ENCODE data around the gene GPR18.

GPR18 gene, protein sequence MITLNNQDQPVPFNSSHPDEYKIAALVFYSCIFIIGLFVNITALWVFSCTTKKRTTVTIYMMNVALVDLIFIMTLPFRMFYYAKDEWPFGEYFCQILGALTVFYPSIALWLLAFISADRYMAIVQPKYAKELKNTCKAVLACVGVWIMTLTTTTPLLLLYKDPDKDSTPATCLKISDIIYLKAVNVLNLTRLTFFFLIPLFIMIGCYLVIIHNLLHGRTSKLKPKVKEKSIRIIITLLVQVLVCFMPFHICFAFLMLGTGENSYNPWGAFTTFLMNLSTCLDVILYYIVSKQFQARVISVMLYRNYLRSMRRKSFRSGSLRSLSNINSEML

GRCh38 chr13:99258210-99258860 lies at the start of gene GPR18:
Gene GPR18, minus strand, starts transcription at chr13:99258379. Its CDS starts 2,507 bp downstream, at chr13:99255872.
- in situ Hi-C loops (cut with HindIII; ENCODE audit: low sequenced_read_pairs) = no loop called here
- TF ChIP-seq, protein P1, sequence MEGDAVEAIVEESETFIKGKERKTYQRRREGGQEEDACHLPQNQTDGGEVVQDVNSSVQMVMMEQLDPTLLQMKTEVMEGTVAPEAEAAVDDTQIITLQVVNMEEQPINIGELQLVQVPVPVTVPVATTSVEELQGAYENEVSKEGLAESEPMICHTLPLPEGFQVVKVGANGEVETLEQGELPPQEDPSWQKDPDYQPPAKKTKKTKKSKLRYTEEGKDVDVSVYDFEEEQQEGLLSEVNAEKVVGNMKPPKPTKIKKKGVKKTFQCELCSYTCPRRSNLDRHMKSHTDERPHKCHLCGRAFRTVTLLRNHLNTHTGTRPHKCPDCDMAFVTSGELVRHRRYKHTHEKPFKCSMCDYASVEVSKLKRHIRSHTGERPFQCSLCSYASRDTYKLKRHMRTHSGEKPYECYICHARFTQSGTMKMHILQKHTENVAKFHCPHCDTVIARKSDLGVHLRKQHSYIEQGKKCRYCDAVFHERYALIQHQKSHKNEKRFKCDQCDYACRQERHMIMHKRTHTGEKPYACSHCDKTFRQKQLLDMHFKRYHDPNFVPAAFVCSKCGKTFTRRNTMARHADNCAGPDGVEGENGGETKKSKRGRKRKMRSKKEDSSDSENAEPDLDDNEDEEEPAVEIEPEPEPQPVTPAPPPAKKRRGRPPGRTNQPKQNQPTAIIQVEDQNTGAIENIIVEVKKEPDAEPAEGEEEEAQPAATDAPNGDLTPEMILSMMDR (IDR thresholded peaks at IDR 0.05; ENCODE audit: low read depth, low read length) = no peak
- no peak for DNase-seq (ENCODE audit: low read depth, low spot score)
- H3K4me3 ChIP-seq (ENCODE audit: low read depth, low read length) = no peak within 1 kb of the TSS

DNA sequence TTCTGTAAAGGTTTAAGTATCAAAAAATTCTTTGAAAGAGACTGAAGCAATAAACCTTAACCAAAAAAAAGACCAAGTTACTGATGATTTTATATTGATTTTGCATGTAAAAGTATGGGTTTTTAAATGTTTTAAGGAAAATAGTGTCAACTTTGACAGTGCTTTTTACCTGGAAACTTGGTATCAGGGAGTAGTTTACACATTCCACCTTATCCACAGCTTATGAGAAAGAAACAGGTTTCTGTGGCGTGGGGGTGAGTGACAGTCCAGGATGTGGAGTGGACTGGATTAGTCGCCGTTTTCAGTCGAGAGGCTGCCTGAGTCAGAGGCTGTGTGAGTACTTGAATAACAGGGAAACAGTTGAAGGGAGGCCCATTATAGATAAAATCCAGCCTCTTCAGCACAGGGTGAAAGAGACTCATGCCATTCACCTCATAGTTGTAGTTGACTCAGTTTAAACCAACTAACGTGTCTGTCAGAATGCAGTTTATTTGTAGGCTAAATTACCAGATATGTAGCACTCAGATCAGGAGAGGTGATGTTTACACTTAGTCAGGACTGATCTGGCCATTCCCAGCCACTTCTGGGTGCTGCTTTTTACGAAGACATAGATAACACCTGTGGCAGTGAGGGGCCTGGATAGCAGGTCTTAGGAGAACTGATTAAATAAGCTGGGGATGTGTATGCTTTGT lies 49.6 kb upstream of the GPR18 start:
- in situ Hi-C loops (cut with HindIII; ENCODE audit: low sequenced_read_pairs) = no loop called here
- no peak overlapping the region for H3K4me3 ChIP-seq (ENCODE audit: low read depth, low read length)
- TF ChIP-seq, protein P1 (IDR thresholded peaks at IDR 0.05; ENCODE audit: low read depth, low read length) = no peak
- peak; percentile 74 for DNase-seq (ENCODE audit: low read depth, low spot score)

GRCh38 chr13:99307247-99307646 lies 49.1 kb upstream of the GPR18 start, which contains the start of gene GPR183:
Gene GPR183, minus strand, starts transcription at chr13:99307399. Its CDS starts 11,254 bp downstream, at chr13:99296145.
- in situ Hi-C loops (cut with HindIII; ENCODE audit: low sequenced_read_pairs) = no loop called here
- DNase-seq (ENCODE audit: low read depth, low spot score) = peak; percentile 42
- TF ChIP-seq, protein P1 (IDR thresholded peaks at IDR 0.05; ENCODE audit: low read depth, low read length) = no peak
- no peak within 1 kb of the TSS for H3K4me3 ChIP-seq (ENCODE audit: low read depth, low read length)

DNA sequence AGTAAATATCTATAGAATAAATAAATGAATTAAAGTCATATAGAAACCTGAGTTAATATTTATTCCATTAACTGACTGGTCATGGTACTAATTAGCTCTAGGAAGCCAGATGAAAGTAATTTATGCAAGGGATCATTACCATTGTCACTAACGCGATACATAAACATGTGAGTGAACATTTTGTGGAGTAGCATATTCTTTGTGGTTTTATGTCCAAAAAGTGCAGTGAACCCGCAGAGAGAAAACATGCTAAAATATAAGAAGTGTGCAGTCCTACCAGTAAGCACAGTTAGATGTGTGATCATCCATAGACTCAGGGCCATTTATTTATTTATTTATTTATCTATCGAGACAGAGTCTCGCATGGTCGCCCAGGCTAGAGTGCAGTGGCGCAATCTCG lies 47.4 kb upstream of the GPR18 start:
- in situ Hi-C loops (cut with HindIII; ENCODE audit: low sequenced_read_pairs) = no loop called here
- DNase-seq (ENCODE audit: low read depth, low spot score) = no peak
- TF ChIP-seq, protein P1 (IDR thresholded peaks at IDR 0.05; ENCODE audit: low read depth, low read length) = no peak
- no peak overlapping the region for H3K4me3 ChIP-seq (ENCODE audit: low read depth, low read length)

DNA sequence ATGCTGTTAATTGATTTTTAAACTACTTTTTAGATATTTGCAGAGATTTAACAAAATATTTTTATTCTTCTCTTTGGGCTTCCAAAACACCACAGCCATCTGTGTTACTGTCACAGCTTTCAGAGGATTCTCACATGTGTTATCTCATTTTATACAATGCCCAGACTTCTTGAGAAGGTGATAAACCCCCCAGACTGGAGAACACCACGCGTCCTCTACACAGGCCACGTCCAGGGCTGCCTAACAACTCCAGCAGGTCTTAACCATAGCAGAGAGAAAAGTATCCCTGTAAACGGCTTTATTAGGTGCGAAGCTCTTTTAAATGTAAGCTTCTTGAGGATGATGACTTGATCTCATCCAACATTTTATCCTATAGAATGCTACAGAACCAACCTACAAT lies 47.0 kb upstream of the GPR18 start:
- DNase-seq (ENCODE audit: low read depth, low spot score) = no peak
- H3K4me3 ChIP-seq (ENCODE audit: low read depth, low read length) = no peak overlapping the region
- in situ Hi-C loops (cut with HindIII; ENCODE audit: low sequenced_read_pairs) = no loop called here
- TF ChIP-seq, protein P1 (IDR thresholded peaks at IDR 0.05; ENCODE audit: low read depth, low read length) = no peak

DNA sequence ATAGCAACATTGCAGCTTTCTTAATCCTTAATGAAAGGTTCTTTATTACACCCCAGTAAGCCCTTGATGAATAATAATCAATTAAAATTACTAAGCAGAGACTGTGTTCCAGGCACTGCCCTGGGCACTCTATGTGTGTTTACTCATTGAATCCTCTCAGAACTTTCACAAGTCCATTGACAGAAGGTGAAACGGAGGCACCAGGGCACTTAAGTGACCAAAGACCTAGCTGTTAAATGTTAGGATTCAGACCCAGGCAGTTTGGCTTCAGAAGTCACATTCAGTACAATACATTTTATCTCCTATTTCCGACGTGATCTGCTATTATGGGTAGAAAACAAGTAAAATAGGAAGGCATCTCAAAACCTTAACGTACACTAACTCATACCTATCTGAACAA lies 46.4 kb upstream of the GPR18 start:
- TF ChIP-seq, protein P1 (IDR thresholded peaks at IDR 0.05; ENCODE audit: low read depth, low read length) = no peak
- no peak overlapping the region for H3K4me3 ChIP-seq (ENCODE audit: low read depth, low read length)
- no peak for DNase-seq (ENCODE audit: low read depth, low spot score)
- in situ Hi-C loops (cut with HindIII; ENCODE audit: low sequenced_read_pairs) = no loop called here
